Bronchus fibroblast of lung (primary cell): ENCODE results near the gene COL8A1. TPM values are rescaled to one million over a fixed set of nuclear protein-coding genes. Genes with fewer than 3 reads are reported as not detected.

ENCODE experiments used
- total RNA-seq: library from RNA; depleted of rRNA; stranded (reverse); fragments of >200 nt; gene quantifications from 2 replicates; pipeline ENCODE4 v1.2.3, GENCODE V29; 2015

Gene COL8A1
- 84.6 and 85.7 TPM in 2 replicates for total RNA-seq

DNA sequence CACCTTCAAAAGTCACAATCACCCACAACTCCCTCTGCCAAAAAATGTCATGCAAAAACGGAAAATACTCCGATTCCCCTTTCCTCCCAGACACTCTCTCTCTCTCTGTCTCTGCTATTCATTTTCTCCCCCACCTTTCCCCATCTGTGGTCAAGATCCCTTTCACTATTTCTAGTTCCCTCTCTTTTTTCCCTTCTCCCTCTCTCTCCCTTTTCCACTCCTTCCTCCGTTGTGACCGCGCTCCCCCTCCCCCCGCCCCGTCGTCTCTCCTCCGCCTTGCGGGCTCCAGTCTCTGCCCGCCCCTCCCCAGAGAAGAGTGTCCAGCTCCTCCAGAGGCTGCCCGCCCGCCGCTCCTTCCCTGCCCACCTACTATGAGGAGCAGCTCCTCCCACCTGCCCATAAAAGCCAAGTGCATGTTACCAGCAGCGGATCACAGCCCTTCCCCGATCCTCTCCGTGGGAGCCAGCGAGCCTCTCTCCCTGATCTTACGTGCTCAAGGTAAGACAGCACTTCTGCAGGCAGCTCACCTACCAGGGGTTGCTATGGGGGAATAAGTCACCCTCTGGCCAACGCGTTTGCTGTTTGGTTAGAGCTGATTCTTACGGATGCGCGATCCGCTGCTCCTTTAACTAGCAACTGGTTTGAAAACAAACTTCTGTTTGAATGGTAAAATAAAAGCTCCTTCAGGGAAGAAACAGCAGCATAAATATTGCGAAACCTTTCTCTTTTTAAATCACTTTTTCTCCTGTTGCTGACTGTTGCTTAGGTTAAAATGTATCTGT lies at the start of gene COL8A1:
TSS of gene COL8A1 (plus strand) at position 428 of the 782 bp plus-strand sequence. CDS start 152,089 bp downstream, outside the sequence.

GRCh38 chr3:99817437-99818240 lies 179.2 kb downstream of the COL8A1 start, which contains the start of gene CMSS1:
TSS of gene CMSS1 (plus strand) at chr3:99817862.

Other genes with a start within 250 kb of the COL8A1 start
- 23.9 and 27.1 TPM in 2 replicates for gene CMSS1, start 179.3 kb downstream of the COL8A1 start, total RNA-seq